ENCODE measurements around the gene CCT2.

CCT2 gene

DNA sequence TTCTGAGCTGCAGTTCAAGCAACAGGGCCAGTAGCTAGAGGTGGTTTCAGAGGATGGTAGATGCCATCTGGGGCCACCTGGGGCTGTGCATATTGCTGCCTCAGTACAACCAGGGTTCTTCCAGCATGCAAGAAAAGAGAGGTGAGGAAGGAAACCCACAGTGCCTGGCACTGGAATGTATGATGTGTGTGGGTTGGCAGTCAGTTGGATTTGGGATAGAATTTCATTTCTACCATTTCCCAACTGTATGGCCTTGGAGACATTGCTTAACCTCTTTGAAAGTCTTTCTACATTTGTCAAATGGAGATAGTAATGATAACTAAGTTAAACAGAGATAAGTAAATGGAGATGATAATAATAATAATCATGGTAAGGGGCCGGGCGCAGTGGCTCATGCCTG, 35.7 kb downstream of the CCT2 start:
- TF ChIP-seq, protein P1, sequence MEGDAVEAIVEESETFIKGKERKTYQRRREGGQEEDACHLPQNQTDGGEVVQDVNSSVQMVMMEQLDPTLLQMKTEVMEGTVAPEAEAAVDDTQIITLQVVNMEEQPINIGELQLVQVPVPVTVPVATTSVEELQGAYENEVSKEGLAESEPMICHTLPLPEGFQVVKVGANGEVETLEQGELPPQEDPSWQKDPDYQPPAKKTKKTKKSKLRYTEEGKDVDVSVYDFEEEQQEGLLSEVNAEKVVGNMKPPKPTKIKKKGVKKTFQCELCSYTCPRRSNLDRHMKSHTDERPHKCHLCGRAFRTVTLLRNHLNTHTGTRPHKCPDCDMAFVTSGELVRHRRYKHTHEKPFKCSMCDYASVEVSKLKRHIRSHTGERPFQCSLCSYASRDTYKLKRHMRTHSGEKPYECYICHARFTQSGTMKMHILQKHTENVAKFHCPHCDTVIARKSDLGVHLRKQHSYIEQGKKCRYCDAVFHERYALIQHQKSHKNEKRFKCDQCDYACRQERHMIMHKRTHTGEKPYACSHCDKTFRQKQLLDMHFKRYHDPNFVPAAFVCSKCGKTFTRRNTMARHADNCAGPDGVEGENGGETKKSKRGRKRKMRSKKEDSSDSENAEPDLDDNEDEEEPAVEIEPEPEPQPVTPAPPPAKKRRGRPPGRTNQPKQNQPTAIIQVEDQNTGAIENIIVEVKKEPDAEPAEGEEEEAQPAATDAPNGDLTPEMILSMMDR (conservative IDR thresholded peaks at IDR 0.05): no peak
- TF ChIP-seq ZFX (IDR thresholded peaks at IDR 0.05): no peak

DNA sequence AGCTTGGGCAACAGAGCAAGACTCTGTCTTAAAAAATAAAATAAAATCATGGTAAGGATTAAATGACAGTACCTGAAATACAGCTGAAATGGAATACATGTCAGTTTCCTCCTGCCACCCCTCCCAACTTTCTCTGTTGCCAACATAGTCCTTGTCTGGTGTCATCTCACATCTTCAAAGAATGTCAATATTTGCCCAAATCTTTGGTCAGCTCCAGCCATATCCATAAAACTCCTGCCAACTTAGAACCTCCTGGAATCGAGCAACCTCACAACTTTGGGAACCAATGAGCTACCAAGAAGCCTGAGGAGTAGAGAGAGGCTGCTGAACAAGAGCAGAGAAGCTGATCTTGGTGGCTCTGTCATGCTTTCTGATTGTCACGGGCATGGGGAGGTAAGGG, 36.3 kb downstream of the CCT2 start:
- H3K27ac ChIP-seq: no peak overlapping the region
- TF ChIP-seq, protein P1 (conservative IDR thresholded peaks at IDR 0.05): no peak
- TF ChIP-seq ZFX (IDR thresholded peaks at IDR 0.05): no peak

More for the DNA sequence above, 35.7 kb downstream of the CCT2 start:
- H3K27ac ChIP-seq: no peak overlapping the region

DNA sequence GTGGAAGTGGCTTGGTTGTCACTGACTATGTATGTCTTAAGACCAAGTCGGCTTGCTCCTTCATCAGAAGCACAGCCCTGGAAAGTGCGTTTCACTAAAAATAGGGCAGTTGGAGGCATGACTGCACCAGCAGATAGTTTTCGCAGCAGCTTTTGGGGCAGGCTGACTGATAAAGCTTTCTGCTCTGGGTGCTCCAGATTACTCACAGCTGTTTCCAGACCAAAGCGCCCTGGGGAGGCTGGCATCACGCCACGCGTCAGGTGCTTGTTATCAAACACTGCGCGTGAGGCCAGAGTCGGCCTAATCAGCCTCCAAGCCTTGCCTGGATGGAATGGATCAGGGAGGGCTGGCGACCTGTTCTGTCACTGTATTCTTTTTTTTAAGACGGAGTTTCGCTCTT, 38.7 kb downstream of the CCT2 start:
- no peak for TF ChIP-seq ZFX (IDR thresholded peaks at IDR 0.05)
- TF ChIP-seq, protein P1 (conservative IDR thresholded peaks at IDR 0.05): no peak
- H3K27ac ChIP-seq: no peak overlapping the region

DNA sequence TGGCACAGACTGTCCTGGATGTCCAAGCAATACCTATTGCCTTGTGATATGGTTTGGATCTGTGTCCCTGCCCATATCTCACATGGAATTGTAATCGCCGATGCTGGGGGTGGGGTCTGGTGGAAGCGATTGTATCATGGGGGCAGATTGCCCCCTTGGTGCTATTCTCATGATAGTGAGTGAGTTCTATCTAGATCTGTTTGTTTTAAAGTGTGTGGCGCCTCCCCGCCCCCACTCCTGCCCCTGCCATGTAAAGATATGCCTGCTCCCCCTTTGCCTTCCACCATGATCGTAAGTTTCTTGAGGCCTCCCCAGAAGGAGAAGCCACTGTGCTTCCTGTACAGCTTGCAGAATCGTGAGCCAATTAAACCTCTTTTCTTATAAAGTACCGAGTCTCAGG, 42.2 kb downstream of the CCT2 start:
- TF ChIP-seq ZFX (IDR thresholded peaks at IDR 0.05): no peak
- TF ChIP-seq, protein P1 (conservative IDR thresholded peaks at IDR 0.05): no peak
- no peak overlapping the region for H3K27ac ChIP-seq

DNA sequence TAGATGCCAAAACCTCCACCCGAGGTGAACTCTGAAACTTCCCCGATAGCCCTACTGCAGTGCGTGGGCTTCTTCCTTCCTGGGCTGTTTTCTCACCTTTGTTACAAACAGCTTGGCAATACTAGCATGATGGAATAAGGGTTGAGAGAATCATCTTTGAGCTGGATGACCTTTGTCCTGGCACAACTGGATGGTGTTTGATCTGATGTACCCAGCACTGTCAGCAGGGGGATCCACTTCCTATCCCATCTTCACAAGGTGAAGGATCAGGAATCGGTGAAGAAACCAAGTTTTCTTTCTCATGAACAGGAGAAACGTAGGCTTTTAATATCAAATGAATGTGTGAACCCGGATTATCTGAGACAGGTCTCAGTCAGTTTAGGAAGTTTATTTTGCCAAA, 44.9 kb downstream of the CCT2 start:
- TF ChIP-seq, protein P1 (conservative IDR thresholded peaks at IDR 0.05): peak; percentile 43
- no peak for TF ChIP-seq ZFX (IDR thresholded peaks at IDR 0.05)
- H3K27ac ChIP-seq: no peak overlapping the region

DNA sequence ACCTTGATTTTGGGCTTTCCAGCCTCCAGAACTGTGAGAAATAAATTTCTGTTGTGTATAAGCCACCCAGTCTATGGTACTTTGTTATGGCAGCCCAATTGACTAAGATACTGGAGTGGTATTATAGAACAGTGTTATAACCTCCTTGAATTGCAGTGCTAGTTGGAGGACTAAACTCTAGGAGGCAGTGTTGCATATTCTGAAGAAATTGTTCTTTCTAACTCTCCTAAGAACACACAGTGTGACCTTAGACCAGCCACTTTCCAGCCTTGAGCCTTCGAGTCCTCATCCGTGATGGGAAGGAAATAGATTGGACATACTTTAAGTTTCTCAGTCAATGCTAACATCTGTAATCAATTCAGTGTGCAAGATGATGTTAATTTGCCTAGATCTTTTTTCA, 47.8 kb downstream of the CCT2 start:
- no peak overlapping the region for H3K27ac ChIP-seq
- TF ChIP-seq, protein P1 (conservative IDR thresholded peaks at IDR 0.05): peak; percentile 50
- TF ChIP-seq ZFX (IDR thresholded peaks at IDR 0.05): no peak

DNA sequence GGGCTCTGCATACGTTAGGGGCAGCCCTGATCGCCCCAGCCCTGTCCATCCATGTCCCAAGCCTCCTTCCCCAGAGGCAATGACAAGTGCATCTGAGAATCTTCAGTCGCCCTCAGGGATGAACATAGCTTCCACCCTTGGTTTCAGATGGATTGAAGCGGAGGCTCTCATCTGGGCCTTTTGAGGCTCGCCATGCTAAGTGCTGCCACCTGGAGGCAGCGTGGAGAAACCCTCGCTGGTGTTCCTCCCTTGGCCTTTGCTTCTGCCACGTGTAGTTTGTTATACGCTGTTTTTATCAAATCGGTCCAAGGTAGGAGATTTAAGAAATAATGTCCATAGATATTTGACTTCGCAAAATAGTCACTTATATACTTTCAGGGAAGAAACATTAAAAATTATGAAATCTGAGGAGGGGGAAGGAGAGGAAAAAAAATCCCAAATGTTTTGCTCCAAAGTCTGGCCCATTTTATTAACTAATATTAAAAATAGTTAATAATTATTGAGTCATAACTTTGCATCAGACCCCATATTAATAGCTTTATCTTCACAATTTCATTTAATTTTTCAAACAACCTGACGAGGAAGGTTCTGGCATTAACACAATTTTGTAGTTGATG, 54.2 kb downstream of the CCT2 start:
- H3K27ac ChIP-seq: no peak overlapping the region
- TF ChIP-seq, protein P1 (conservative IDR thresholded peaks at IDR 0.05): peak; percentile 97
- no peak for TF ChIP-seq ZFX (IDR thresholded peaks at IDR 0.05)
